ENCODE results near the gene PCSK7.

PCSK7 gene

DNA sequence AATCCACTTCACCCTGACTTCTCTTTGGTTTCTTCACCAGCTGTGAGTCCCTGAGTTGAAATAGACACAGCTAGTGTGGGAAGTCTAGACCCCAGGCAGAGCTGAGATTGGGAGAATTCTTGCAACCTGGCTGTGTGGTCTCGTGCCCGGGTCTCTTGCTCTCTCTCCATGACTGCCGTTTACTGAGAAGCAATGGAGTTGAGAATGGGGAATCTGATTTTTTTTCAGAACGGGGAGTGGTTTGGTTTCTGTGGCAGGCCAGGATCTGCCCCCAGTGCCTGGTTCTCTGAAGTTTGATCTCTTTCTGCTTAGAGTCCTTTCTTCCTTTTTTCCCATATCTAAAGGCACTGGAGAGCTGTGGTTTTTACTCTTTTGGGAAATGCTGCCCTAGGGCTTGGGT is 51.9 kb downstream of the PCSK7 start:
- no peak for DNase-seq

DNA sequence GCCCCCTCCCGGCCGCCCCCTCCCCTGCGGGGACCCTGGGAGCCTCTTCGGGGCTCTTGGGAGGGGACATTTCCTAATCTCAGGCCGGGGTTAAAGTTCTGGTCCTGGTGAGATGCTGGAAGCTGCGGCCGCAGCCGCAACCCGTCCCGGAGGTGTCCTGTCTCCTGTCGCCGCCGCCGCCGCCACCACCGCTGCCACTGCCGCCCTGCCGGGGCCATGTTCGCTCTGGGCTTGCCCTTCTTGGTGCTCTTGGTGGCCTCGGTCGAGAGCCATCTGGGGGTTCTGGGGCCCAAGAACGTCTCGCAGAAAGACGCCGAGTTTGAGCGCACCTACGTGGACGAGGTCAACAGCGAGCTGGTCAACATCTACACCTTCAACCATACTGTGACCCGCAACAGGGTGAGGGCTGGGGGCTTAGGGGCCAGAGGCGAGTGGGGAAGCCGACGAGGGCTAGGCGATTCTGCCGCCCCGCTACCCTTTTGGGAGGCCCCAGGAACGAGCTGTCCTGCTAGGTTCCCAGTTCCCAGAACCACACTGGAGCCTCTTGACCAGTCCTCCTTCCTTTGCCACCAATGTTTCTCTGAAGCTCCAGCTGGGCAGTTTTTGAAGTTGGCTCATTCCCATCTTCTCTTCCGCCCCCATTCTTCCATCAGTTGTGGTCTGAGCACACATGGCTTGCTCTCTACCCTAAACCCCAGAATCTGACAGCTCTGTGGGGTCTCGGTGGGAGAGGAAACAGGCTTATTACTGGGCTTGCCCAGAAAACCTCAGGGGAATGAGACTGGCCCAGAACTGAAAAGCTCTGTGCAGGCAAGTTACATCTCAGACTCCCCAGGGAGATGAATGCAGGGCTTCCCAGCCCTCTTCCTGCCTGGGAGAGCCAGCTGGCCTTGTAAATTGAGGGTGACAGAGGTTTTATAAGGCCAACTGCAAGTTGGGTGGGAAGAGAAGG is 52.5 kb downstream of the PCSK7 start:
- DNase-seq = no peak

DNA sequence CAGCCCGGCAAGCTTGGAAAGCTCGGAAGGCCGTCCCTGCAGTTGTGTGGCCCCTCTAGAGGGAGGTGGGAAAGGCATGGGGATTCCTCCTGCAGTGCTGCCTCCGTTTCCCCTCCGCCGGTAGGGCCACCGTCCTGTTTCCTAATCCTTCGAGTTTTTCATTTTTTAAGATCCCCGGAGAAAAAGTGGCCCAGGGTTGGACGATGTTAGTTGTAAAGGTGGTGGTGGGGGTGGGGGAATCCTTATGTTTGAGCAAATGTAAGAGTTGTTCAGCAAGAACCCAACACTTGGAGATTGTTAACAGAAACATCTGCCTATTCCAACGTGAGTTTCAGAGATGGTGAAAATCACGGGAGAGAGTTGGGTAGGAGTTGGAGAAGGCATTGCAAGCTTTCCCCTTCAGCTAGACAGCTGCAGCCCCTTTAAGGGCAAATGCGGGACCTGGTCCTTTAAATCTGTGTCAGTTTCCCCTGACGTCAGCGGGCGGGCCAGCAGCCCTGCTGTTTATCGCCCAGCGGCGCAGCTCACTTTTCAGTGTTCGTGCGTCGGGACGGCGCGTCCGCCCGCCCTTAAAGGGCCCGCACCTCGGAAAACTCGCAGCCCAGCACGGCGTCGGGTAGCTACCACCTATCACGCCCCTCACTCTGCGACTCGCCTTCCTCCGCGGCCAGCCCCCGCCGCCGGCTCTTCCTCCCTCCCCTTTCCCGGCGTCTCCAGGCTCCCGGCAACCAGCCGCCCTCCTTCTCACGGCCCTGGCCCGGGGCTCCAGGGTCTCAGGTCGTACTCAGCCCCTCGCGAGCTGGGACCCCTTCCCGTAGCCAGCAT is 53.5 kb downstream of the PCSK7 start, which contains the start of gene SIDT2:
Gene SIDT2 (plus strand): TSS at position 534 of the 825 bp plus-strand sequence. CDS start 521 bp downstream, outside the sequence.
- DNase-seq = peak; percentile 91 to 92

DNA sequence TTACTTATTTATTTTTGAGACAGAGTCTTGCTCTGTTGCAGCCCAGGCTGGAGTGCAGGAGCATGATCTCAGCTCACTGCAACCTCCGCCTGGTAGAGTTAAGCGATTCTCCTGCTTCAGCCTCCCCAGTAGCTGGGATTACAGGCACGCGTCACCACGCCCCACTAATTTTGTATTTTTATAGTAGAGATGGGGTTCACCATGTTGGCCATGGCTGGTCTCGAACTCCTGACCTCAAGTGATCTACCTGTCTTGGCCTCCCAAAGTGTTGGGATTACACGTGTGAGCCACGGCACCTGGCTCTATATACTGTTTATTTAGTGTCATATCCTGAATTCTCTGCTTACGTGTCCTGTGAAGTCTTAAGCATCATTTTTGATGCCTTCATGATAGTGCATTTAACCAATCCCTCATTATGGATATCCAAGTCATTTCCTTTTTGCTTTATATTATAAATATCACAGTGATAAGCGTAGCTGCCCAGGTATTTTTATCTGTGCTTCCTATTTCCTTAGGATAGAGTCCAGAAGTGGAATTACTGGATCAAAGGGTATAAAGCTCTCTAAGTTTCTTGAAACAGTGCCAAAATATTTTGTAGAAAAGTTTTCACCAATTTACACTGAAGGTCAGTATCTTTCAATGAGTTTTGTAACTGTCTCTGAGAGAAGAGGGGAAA is 54.2 kb downstream of the PCSK7 start:
- DNase-seq = no peak

DNA sequence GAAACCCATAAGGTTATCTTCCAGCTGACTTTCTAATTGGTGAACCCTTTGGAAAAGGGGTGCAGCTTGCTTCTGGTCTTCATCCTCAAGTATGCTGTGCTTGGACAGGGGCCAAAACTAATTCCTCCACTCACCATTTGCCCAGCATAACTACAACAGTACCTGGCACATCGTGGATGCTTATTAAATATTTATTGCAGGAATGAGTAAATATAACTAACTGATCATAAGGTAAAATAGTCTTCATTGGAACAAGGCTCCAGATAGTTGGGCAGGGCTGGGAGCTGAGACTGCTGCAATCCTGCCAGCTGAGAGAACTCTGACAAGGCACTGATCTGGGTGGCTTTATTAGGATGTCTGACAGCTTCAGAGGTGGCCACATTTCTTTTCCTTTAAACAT is 55.7 kb downstream of the PCSK7 start:
- DNase-seq = no peak

DNA sequence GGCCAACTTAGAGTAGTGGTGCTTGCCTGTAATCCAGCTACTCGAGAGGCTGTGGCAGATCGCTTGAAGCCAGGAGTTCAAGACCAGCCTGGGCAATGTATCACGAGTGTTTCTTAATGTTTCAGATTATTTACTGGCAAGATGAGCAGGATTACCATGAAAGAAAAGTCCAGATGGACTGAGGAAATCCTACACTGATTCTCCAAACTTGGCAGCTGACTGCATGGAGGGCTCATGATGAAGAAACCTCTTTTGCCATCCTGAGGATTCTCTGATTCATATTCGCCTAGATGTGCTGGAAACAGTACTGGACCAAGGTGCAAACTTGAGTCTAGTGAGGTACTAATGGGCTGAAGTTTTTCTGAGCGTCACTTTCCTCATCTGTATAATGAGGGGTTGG is 56.1 kb downstream of the PCSK7 start:
- DNase-seq = no peak

DNA sequence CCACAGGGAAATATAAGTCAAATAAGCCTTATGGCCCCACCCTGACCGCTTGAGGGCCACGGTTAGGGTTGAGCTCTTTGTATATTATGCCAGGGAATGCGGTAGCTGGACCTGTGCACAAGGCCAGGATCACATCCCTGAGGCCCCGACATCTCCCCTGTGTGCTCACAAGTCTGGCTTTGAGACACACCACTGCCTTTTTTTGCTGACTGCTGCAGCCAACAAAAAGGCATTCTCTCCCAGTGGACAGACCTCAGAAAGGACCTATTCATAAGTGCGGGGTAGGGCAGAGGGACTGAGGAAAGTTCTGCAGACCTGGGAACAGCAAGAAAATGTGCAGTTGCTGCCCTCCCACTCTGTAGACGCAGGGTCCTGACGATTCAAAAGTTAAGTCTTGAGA is 56.8 kb downstream of the PCSK7 start:
- DNase-seq = no peak

DNA sequence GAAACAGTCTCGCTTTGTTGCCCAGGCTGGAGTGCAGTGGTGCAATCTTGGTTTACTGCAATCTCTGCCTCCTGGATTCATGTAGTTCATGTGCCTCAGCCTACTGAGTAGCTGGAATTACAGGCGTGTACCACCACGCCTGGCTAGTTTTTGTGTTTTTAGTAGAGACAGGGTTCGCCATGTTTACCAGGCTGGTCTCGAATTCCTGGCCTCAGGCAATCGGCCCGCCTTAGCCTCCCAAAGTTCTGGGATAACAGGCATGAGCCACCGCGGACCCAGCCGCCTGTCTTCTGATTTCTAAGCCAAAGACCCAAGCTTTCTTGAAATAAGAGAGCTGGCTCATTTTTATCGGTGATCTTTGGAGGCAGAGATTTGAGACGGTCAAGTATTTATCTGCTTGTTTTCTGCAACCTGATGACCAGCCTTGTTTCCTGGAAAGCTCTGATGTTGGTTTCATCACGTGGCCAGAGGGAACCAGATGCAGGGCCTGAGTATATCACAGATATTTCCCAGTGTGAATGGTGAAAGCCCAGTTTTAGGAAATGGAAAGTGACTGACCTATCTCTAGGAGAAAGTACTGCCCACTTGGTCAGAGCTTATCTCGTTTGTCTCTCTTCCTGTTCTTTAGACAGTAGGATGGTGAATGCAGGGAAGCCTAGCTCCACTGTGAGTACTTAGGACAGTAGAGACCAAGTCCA is 59.0 kb downstream of the PCSK7 start:
- DNase-seq = no peak

DNA sequence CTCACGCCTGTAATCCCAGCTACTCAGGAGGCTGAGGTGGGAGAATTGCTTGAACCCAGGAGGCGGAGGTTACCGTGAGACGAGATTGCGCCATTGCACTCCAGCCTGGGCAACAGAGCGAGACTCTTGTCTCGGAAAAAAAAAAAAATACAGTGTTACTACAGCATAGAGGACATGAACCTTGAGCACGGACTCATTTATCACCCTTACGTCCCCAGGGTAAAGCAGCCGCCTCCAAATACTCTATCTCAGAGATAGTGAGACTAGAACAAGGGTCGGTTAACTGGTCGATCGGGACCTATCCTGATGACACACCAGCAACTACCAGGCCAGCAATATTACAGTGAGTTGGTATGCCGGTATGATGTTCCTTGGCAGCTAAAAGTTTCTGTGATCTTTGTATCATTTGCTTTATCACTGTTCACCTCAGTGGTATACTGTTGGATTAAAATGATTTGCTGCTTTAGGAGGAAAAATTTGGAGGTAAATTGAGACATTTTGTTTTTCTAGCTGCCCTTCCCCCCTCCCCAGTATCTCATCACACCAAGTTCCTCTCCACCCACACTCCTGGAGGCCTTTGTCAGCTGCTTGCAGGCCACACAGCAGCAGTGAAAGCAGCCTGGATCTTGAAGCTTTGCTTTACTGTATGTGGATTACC is 60.3 kb downstream of the PCSK7 start:
- DNase-seq = no peak

DNA sequence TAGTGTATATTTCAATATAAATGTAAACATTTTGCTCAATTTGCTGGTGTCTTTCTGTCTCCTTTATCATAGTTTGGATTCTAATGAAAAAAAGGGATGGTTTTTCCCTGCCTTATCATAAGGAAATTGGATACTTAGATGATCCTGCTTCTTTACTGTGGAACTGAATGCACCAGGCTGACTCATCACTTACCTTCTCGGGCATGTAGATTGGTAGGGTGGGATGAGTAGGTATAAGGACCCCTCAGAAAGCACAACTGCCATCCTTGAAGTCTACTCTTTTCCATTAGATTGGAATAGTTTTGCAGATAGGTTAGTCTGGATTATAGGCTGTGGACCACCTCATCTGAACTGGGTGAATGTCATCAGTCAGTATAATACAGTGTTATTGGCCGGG is 60.9 kb downstream of the PCSK7 start:
- DNase-seq = no peak

DNA sequence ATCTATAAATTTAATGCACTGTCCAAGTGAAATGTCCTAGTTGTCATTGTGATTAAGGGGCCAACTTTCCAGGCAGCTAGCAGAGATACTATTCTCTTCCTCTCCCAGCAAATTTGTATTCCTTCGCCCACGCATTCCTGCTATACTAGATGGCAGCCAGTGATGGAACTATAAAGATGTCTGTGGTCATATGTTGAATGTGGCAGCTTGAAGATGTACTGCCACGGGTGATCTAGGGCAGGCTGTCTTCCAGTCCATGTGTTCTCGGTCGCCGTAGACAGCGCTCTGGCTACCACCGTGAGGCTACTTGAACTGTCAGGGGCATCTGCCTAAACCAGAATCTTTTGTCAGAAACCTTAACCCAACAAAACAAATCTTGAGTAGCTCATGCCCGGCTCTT is 61.7 kb downstream of the PCSK7 start:
- DNase-seq = no peak

DNA sequence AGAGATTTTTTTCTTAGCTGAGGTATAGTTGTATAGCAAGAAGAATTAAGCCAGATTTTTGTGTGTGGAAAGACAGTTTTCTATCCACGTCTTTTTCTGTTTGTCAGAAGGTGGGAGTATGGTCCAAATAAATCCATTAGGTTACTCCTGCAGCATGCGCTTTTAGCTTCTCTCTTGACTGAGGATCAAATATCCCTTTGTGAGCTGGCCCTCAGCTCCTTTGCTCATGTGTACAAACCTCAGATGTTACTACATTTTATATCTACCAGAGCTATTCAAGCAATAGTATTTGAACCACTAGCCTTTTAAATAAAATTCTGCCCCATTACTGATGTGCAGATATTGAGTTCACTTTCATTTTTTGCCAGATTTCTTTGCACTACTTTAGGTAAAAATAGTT is 62.1 kb downstream of the PCSK7 start:
- DNase-seq = no peak

DNA sequence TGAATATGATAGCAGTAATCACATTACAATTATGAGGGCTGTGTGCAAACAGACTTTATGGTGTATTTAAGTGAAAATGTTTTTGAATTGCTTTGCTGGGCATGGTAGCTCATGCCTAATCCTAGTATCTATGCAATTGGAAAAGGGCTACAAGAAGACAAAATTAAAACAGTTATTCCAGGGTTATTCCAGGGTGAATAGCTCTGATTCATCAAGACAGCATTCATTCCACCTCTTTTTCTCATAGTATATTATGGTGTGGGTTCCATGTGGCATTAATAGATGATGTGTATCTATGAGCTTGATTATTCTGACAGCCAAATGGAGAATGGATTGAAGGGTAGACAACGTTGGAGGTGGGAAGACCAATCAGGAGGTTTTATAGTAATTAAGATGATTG is 65.4 kb downstream of the PCSK7 start:
- DNase-seq = no peak

DNA sequence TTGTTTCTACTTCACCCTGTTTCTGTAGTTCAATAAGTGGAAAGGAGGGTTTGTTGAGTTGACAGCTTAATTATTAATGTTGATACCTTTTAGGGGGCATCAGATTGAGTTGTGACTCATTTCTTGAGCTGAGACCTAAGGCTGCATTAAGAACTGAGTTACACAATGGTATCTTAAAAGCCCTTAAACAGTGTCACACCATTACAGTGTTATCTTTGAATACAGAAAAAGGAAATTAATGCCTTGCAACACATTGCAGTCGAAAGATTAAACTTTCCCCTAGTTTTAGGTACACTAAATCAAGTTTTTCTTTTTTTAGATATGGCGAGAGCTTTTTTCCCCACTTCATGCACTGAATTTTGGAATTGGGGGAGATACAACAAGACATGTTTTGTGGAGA is 71.0 kb downstream of the PCSK7 start:
- DNase-seq = no peak

DNA sequence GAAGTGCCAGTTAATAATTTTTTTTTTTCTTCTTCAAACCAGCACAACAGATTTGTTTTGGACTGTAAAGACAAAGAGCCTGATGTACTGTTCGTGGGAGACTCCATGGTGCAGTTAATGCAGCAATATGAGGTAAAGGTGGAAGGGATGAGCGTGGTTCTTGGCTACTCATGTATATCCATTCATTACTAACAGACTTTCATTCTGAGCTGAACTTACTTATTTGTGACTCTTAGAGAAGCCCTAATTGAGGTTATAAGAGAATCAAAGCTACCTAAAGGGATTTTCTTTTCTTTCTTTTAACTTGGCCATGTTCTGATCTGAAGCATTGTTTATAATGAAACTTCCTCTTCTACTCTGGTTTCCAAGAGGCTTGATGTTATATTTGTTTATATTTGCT is 72.0 kb downstream of the PCSK7 start:
- no peak for DNase-seq

DNA sequence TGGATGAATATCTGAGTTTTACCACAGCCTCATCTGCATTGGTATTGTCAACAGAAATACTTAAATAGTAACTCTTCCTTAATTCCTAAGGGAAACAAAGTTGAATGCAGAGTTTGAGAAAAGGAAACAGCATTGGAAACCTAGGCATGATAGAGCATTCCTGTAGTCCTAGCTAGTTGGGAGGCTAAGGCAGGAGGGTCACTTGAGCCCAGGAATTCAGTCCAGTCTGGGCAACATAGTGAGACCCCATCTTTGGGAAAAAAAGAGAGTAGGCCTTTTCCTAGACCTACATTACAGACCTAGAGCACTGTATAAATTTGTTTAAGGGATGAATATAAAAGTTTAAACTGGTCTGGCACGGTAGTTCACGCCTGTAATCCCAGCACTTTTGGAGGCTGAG is 74.4 kb downstream of the PCSK7 start:
- DNase-seq = no peak

DNA sequence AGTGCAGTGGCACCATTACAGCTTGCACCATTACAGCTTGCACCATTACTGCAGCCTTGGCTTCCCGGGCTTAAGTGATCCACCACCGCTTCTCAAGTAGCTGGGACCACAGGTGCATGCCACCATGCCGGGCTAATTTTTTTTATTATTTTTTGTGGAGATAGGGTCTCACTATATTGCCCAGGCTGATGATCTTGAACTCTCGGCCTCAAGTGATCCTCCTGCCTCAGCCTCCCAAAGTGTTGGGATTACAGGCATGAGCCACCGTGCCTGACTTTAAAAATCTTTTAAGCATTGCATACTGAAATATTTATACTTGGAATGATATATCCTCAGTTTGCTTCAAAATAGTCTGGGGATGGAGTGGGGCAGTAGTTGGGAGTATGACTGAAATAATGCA is 77.4 kb downstream of the PCSK7 start:
- no peak for DNase-seq

All from Kasumi-1 (cell line).